Stimulated activated CD8-positive, alpha-beta memory T cell treated with anti-CD3 and anti-CD28 coated beads, Interleukin-15, amount 100 ng/mL, for 1 hour (primary cell): Measurements from ENCODE around the gene EMX1.

Experiments used
- DNase-seq: peaks from one replicate; pipeline ENCODE4 v3.0.0-alpha.2; 2020; ENCODE audit warnings: low read depth

The EMX1 gene

DNA sequence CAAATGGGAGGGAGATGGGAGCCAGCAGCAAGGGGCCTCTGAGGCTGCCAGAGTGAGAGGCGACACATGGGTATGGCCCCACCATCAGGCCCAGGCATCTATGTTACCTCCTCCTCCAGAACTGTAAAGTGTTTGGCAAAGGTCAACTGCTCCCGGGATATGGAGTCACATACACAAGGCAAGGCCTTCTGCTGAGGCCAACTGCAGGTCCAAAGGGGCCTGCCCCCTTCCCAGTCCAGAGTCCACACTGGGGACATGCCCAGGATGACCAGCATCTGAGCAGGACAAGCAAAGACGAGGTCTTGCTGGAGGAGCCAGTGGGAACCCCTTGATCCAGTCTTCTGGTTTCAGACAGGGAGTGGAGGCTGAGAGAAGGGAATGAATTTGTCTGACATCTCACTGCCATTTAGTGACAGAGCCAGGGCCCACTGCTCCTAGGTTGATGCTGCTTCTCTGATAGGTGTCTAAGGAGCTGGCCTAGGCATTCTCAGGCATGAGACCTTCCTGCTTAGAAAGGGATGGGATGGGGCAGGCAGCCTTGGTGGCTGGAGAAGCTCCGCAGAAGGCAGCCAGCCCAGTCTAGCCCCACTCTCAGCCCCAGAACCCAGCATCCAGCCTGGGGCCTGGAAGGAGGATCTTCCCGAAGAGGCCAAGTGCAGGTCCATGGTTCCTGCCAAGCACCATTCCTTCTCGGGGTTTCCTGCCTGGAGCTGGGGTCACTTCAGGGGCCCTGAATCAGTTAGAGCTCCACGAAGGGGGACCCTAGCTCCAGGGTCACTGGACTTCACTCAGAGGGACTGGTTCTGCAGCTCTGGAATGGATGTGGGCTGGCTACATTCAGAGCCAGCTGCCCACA lies 26.4 kb downstream of the EMX1 start:
- no peak for DNase-seq

- DNase-seq = no peak
Measured at GRCh38 chr2:72944804-72945449, 27.6 kb downstream of the EMX1 start.

DNA sequence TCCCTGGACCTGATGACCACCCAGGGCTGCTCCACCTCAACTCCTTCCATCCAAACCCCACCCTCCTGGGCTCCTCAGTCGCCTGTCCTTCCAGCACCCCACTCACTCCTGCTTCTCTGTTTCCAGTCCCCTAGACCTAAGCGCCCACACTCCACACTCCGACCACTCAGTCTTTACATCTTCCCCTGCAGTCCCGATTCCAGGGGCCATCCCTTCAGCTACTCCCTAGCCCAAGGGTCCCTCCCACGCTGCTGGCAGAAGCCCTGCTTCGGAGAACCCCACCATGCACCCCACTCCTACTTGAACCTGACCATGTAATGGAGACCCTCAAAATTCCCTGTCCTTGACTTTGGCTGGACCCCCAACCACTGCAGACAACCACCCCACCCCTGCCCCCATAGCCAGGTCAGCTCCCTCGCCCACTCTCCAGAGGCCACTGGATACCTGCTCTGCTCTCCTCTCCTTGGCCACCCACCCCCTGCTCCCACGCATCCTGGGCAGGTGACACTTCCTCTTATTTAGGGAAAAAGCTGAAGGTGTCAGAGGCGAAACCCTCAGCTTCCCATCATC lies 28.2 kb downstream of the EMX1 start:
- DNase-seq = no peak

- DNase-seq = no peak
Measured at GRCh38 chr2:72946466-72946865, 29.1 kb downstream of the EMX1 start.

DNA sequence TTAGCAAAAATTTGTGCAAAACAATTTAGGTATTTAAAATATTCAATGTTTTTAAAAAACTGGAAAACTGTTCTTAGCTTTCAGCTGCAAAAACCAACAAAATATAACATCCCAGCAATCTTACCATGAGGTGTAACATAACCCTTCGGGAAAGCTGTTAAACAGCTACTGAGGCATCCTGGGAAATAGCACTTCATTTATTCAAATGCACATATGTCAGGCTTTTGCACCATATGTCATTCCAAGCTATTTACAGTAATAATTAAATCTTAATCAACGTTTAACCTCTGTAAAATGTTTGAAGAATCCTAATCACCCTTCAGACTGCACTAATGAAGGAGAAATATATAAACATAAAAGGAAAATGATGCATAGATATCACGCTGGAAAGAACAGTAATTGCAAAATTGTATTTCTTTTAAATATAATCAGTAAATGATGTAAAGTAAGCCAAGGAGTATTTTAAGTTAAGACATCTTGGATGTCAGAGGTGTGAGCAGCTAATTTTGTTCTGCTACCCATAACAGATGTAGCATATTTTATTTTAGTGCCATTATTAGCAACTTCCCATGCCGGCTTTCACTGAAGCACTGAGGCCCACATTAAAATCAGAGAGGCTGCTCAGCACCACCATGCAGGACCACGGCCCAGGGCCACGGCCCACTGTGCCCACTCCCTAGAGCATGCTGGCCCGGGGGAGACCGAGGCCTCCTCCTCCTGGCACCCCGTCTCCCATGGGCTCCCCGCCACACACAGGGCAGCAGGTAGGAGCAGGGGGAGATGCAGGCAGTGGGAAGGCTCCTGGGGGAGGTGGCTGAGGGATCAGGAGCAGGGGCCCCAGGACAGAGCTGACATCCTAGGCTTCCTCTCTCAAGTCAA lies 30.9 kb downstream of the EMX1 start:
- DNase-seq = no peak

- no peak for DNase-seq
Measured at GRCh38 chr2:72949045-72949444, 31.7 kb downstream of the EMX1 start.

DNA sequence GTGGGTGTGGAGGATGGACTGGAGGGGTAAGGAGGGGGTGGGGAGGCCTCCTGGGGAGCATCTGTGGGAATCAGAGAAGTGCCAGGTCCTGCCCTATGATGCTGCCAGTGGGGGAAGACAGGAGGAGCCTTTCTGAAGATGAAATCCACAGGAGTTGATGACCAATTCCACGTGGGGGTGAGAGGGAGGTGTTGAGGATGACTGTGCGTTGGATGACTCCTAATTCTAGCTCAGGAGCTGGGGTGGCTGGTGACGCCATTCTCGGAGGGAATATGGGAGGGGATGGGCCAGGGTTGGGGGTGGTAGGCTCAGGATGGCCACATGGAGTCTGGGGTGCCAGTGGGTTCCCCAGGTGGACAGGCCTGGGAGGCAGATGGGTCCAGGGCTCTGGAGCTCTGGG lies 32.3 kb downstream of the EMX1 start:
- no peak for DNase-seq

DNA sequence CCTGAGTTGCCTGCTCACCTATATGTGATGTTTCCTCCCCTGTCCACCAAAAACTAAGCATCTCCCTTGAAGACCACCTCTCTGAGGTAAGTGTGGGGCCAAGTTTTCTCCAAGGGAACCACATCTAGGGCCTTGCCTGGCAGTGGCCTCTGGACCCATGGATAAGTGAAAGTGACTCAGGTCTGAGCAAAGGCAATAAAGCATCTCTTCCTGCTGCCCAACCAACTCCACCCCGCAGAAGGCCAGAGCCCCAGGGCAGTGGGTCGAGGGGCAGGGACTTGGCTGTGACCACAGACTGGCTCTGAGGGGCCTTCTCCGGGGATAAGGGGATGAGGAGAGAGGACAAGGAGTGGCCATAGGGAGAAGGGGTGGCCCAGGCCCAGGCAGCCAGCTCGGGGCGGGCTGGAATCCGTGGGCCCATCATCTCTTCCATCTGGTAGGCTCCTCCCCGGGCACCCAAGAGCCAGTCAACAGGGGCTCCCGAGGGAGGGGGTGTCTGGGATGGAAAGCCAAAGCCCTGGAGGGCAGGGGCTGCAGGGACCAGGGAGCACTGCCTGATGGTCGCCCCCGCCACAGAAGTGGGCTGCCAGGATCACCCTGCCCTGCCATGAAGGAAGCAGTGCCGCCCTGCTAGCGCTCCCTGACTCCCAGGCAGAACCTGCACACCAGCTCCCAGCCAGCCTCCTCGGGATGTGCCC lies 33.4 kb downstream of the EMX1 start:
- DNase-seq = no peak

DNA sequence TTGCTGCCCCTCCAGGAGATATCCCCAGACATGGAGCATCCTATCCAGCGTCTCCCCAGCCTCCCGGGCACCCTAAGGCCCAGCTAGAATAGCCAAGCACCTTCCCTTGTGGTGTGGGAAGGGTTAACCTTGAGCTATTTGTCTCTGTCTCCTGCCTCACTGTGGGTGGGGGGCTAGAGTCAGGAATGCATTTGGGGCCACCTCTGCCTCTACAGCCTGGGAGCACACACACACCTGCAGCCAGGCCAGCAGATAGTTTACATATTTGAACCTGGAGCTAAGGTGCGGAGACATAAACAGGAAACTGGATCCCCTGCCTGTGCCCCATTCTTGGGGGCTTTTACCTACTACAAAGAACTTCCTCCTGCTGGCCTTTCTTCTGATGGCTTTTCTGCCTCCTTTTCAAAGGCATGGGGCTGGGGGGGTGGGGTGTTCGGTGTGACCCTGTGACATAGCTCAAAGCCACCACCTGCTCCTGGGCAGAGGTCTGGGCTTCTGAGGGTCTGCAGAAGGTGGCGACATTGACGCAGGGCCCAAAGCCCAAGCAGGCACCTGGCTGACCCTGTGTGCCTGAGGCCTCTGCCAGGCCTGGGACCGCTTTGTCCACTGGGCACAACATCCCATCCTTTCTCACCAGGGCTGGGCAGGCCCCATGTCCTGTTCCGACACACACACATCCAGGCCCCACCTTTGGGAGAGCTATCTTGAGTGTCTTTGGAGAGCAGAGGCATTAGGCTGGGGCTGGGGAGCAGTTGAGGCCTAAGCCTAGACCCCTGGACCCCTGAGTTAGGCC lies 34.2 kb downstream of the EMX1 start:
- no peak for DNase-seq

DNA sequence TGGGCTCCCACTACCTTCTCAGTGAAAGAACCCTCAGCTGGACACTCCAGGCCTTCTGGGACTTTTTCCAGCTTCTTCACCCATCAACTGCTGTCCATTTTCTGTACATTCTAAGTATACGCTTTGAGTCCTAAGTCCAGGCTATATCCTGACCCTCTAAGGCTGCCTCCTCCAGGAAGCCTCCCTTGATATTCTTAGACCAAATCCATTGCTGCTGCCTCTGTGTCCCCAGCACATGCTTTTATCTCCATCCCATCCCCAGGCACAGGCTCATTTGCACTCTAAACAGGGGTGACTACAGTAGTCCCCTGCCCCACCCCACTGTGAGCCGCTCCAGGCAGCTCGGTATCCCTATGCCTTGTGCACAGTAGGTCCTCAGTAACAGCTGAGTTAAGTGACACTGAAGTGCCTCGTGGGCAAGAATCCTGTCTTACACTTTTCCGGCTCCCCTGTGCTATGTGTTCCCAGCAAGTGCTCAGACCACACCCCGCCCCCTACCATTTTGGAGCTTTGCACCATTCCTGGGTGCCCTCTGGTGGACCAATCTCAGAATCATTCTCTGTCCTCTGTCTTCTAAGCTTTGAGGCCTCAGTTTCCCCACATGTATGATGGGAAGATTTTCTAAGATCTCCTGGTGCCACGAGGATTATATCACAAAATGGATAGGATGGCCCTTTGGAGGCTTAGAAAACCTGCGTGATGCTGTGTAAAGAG lies 34.9 kb downstream of the EMX1 start:
- no peak for DNase-seq

- no peak for DNase-seq
Measured at GRCh38 chr2:72952961-72953360, 35.6 kb downstream of the EMX1 start.

DNA sequence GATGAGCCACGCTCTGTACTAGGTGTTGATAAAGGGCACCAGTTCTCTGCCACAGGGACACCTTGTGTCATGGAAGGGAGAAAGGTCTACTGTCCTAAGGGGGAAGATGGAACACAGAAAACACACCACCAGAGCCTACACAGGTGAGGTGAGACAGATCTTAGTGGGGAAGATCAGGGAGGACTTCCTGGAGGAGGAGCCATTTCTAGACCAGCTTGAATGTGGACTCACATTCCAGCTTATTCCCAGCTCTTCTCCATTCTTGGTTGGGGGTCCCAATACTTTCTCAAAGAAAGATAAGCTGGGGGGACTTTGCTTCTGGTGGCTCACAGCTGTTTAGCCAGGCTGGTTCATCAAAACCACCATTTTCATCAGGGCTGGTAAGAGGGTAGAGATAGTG lies 36.2 kb downstream of the EMX1 start:
- no peak for DNase-seq

- no peak for DNase-seq
Measured at GRCh38 chr2:72953976-72954375, 36.7 kb downstream of the EMX1 start.

DNA sequence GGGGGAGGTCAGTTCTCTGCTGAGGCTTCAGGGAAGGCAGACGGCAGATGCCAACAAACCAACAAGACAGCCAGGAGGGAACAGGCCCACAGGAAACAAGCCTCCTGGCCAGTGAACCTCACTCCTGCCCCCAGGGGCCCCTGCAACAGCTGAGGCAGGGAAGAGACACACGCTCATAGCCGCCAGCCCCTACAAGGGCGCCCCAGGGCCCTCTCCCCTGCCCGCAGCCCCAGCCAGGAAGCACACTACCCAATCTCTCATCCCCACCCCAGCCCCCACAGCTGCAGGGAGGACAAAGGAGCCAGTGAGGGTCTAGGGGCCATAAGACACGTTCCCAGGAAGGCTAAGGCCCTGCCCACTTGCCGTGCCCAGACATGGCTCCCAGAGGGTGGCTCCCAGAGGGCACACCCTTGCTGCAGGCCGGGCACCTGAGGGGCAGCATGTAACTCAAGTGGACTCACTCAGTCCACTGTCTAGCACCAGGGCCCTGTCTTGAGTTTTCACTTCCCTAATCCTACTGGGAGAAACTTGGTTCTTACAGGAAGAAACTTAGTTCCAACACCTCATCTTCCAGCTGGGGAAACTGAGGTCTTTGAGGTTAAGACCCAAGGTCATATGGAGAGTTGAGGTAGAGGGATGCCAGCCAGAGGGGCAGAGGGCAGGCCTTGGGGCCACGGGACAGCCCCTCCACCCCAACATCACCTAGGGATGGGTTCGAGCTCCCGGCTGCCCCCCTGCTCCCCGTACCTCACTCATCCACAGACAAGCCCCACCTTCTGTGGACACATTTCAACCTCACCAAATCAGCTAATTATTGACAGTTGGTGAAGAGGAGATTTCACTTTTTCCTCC lies 37.3 kb downstream of the EMX1 start:
- no peak for DNase-seq

GRCh38 chr2:72955228-72956049 lies 38.1 kb downstream of the EMX1 start:
- no peak for DNase-seq

GRCh38 chr2:72956050-72956395 lies 38.7 kb downstream of the EMX1 start:
- DNase-seq = no peak

- no peak for DNase-seq
Measured at GRCh38 chr2:72956936-72957335, 39.6 kb downstream of the EMX1 start.
